ENCODE measurements around the gene EEF2K. TPM values are rescaled to one million over a fixed set of nuclear protein-coding genes. Genes with fewer than 3 reads are reported as not detected.

The EEF2K gene
- total RNA-seq, 5 donors from 2014 or later (not counting 1 experiment from before 2014, with no cell fraction given) = 15.5 to 21.5 (median 21.0) TPM

GRCh38 chr16:22324787-22325597 is 118.9 kb downstream of the EEF2K start:
- no peaks in the 10 kb centered on the region for H3K9me3 ChIP-seq
- H3K27me3 ChIP-seq (replicated peaks in 1 of 2; ENCODE audit: control insufficient read depth in 2 of 2, extremely low read depth in 1 of 2, insufficient read depth in 2 of 2, low read length in 1 of 2) = no peaks in the 10 kb centered on the region
- H3K36me3 Mint-ChIP-seq = peaks cover 35% of the 10 kb centered on the region
- H3K4me3 Mint-ChIP-seq = no peak overlapping the region
- H3K27ac Mint-ChIP-seq = peak overlapping the region in 1 of 2 donors; percentile 34
- H3K27me3 Mint-ChIP-seq = no peaks in the 10 kb centered on the region
- no peaks in the 10 kb centered on the region for H3K9me3 Mint-ChIP-seq
- DNase-seq = peak in 1 of 35 experiments; percentile 7
- ChIA-PET CTCF (no interaction called here), POLR2A (no interaction called here)
- ATAC-seq (replicated peaks in 1 of 4) = no peak
- H3K27ac ChIP-seq (ENCODE audit: low read length) = no peak overlapping the region
- H3K4me3 ChIP-seq (ENCODE audit: control insufficient read depth in 1 of 2, extremely low read depth in 1 of 2, low read length in 1 of 2) = no peak overlapping the region
- H3K4me1 Mint-ChIP-seq = peaks cover 10 to 17% (median 15%) of the 10 kb centered on the region in 3 donors
- H3K4me1 ChIP-seq (ENCODE audit: control insufficient read depth in 1 of 2, extremely low read depth in 1 of 2, insufficient read depth in 2 of 2, low read length in 2 of 2) = peaks cover 0 to 10% of the 10 kb centered on the region in 2 experiments
- WGBS (ENCODE audit: insufficient coverage) = 97% methylated on average over 10 of the region's 19 CpGs
- H3K36me3 ChIP-seq (ENCODE audit: control insufficient read depth in 2 of 2, extremely low read depth in 1 of 2, insufficient read depth in 1 of 2, low read length in 1 of 2) = peaks cover 11 to 83% of the 10 kb centered on the region in 2 donors

- Histone ChIP-seq H3K27ac (ENCODE audit: low read length) (no peak overlapping the region), H3K36me3 (ENCODE audit: control insufficient read depth in 2 of 2, extremely low read depth in 1 of 2, insufficient read depth in 1 of 2, low read length in 1 of 2) (peaks cover 11 to 83% of the 10 kb centered on the region in 2 donors), H3K4me1 (ENCODE audit: control insufficient read depth in 1 of 2, extremely low read depth in 1 of 2, insufficient read depth in 2 of 2, low read length in 2 of 2) (peaks cover 0 to 10% of the 10 kb centered on the region in 2 experiments), H3K27me3 (replicated peaks in 1 of 2; ENCODE audit: control insufficient read depth in 2 of 2, extremely low read depth in 1 of 2, insufficient read depth in 2 of 2, low read length in 1 of 2) (no peaks in the 10 kb centered on the region), H3K9me3 (no peaks in the 10 kb centered on the region), H3K4me3 (ENCODE audit: control insufficient read depth in 1 of 2, extremely low read depth in 1 of 2, low read length in 1 of 2) (no peak overlapping the region)
- Mint-ChIP-seq H3K27me3 (no peaks in the 10 kb centered on the region), H3K27ac (no peak overlapping the region), H3K9me3 (no peaks in the 10 kb centered on the region), H3K4me3 (no peak overlapping the region), H3K4me1 (peaks cover 17 to 22% (median 17%) of the 10 kb centered on the region in 3 donors), H3K36me3 (peaks cover 37% of the 10 kb centered on the region)
- WGBS (ENCODE audit: insufficient coverage) = 95% methylated on average over 39 of the region's 46 CpGs
- DNase-seq (peak in 1 of 35 experiments; percentile 10), ATAC-seq (replicated peaks in 1 of 4) (no peak)
- ChIA-PET CTCF (no interaction called here), POLR2A (no interaction called here)
Measured at GRCh38 chr16:22325598-22326368, 119.7 kb downstream of the EEF2K start.

- no peak for DNase-seq
- Mint-ChIP-seq H3K36me3 (peaks cover 35% of the 10 kb centered on the region), H3K9me3 (no peaks in the 10 kb centered on the region), H3K4me1 (peaks cover 12 to 18% (median 12%) of the 10 kb centered on the region in 3 donors), H3K27me3 (no peaks in the 10 kb centered on the region), H3K27ac (peak overlapping the region in 1 of 2 donors; percentile 44), H3K4me3 (no peak overlapping the region)
- no peak for ATAC-seq (replicated peaks in 1 of 4)
- Histone ChIP-seq H3K36me3 (ENCODE audit: control insufficient read depth in 2 of 2, extremely low read depth in 1 of 2, insufficient read depth in 1 of 2, low read length in 1 of 2) (peaks cover 11 to 83% of the 10 kb centered on the region in 2 donors), H3K4me3 (ENCODE audit: control insufficient read depth in 1 of 2, extremely low read depth in 1 of 2, low read length in 1 of 2) (no peak overlapping the region), H3K27me3 (replicated peaks in 1 of 2; ENCODE audit: control insufficient read depth in 2 of 2, extremely low read depth in 1 of 2, insufficient read depth in 2 of 2, low read length in 1 of 2) (no peaks in the 10 kb centered on the region), H3K27ac (ENCODE audit: low read length) (no peak overlapping the region), H3K4me1 (ENCODE audit: control insufficient read depth in 1 of 2, extremely low read depth in 1 of 2, insufficient read depth in 2 of 2, low read length in 2 of 2) (peaks cover 0 to 9% of the 10 kb centered on the region in 2 experiments), H3K9me3 (no peaks in the 10 kb centered on the region)
- CTCF ChIA-PET = no interaction called here
- 71% methylated on average over 1 of the region's 4 CpGs for WGBS (ENCODE audit: insufficient coverage)
- POLR2A ChIA-PET = no interaction called here
Measured at GRCh38 chr16:22326369-22326652, 120.2 kb downstream of the EEF2K start.

- H3K9me3 ChIP-seq = no peaks in the 10 kb centered on the region
- H3K27ac Mint-ChIP-seq = peak overlapping the region in 1 of 2 donors; percentile 58
- ATAC-seq (replicated peaks in 1 of 4) = no peak
- no peaks in the 10 kb centered on the region for H3K9me3 Mint-ChIP-seq
- H3K27me3 ChIP-seq (replicated peaks in 1 of 2; ENCODE audit: control insufficient read depth in 2 of 2, extremely low read depth in 1 of 2, insufficient read depth in 2 of 2, low read length in 1 of 2) = no peaks in the 10 kb centered on the region
- peaks cover 10 to 22% (median 11%) of the 10 kb centered on the region in 3 donors for H3K4me1 Mint-ChIP-seq
- H3K36me3 ChIP-seq (ENCODE audit: control insufficient read depth in 2 of 2, extremely low read depth in 1 of 2, insufficient read depth in 1 of 2, low read length in 1 of 2) = peaks cover 11 to 84% of the 10 kb centered on the region in 2 donors
- 93% methylated on average over 12 of the region's 13 CpGs for WGBS (ENCODE audit: insufficient coverage)
- no peak overlapping the region for H3K4me3 ChIP-seq (ENCODE audit: control insufficient read depth in 1 of 2, extremely low read depth in 1 of 2, low read length in 1 of 2)
- no peak overlapping the region for H3K4me3 Mint-ChIP-seq
- no peak for DNase-seq
- POLR2A ChIA-PET = no interaction called here
- H3K27ac ChIP-seq (ENCODE audit: low read length) = no peak overlapping the region
- peaks cover 0 to 4% of the 10 kb centered on the region in 2 experiments for H3K4me1 ChIP-seq (ENCODE audit: control insufficient read depth in 1 of 2, extremely low read depth in 1 of 2, insufficient read depth in 2 of 2, low read length in 2 of 2)
- CTCF ChIA-PET = no interaction called here
- no peaks in the 10 kb centered on the region for H3K27me3 Mint-ChIP-seq
- peaks cover 40% of the 10 kb centered on the region for H3K36me3 Mint-ChIP-seq
Measured at GRCh38 chr16:22326771-22327445, 120.8 kb downstream of the EEF2K start.

GRCh38 chr16:22327446-22327775 is 121.3 kb downstream of the EEF2K start:
- CTCF ChIA-PET = no interaction called here
- H3K4me1 Mint-ChIP-seq = peaks cover 10 to 24% (median 13%) of the 10 kb centered on the region in 3 donors
- H3K27ac Mint-ChIP-seq = peak overlapping the region; percentile 58
- peaks cover 45% of the 10 kb centered on the region for H3K36me3 Mint-ChIP-seq
- no peak overlapping the region for H3K4me3 ChIP-seq (ENCODE audit: control insufficient read depth in 1 of 2, extremely low read depth in 1 of 2, low read length in 1 of 2)
- ATAC-seq (replicated peaks in 1 of 4) = no peak
- H3K27me3 ChIP-seq (replicated peaks in 1 of 2; ENCODE audit: control insufficient read depth in 2 of 2, extremely low read depth in 1 of 2, insufficient read depth in 2 of 2, low read length in 1 of 2) = no peaks in the 10 kb centered on the region
- no peaks in the 10 kb centered on the region for H3K27me3 Mint-ChIP-seq
- H3K27ac ChIP-seq (ENCODE audit: low read length) = no peak overlapping the region
- H3K9me3 Mint-ChIP-seq = no peaks in the 10 kb centered on the region
- H3K36me3 ChIP-seq (ENCODE audit: control insufficient read depth in 2 of 2, extremely low read depth in 1 of 2, insufficient read depth in 1 of 2, low read length in 1 of 2) = peaks cover 15 to 84% of the 10 kb centered on the region in 2 donors
- 100% methylated on average over 1 of the region's 6 CpGs for WGBS (ENCODE audit: insufficient coverage)
- no peak overlapping the region for H3K4me3 Mint-ChIP-seq
- no peaks in the 10 kb centered on the region for H3K9me3 ChIP-seq
- POLR2A ChIA-PET = no interaction called here
- H3K4me1 ChIP-seq (ENCODE audit: control insufficient read depth in 1 of 2, extremely low read depth in 1 of 2, insufficient read depth in 2 of 2, low read length in 2 of 2) = no peaks in the 10 kb centered on the region
- no peak for DNase-seq

- Mint-ChIP-seq H3K4me1 (peaks cover 10 to 24% (median 13%) of the 10 kb centered on the region in 3 donors), H3K9me3 (no peaks in the 10 kb centered on the region), H3K27ac (peak overlapping the region; percentile 58), H3K4me3 (no peak overlapping the region), H3K36me3 (peaks cover 48% of the 10 kb centered on the region), H3K27me3 (no peaks in the 10 kb centered on the region)
- no peak overlapping the region for H3K27ac ChIP-seq (ENCODE audit: low read length)
- 95% methylated on average over 7 of the region's 10 CpGs for whole genome bisulfite sequencing (ENCODE audit: insufficient coverage)
- no peaks in the 10 kb centered on the region for H3K4me1 ChIP-seq (ENCODE audit: control insufficient read depth in 1 of 2, extremely low read depth in 1 of 2, insufficient read depth in 2 of 2, low read length in 2 of 2)
- POLR2A ChIA-PET = no interaction called here
- H3K36me3 ChIP-seq (ENCODE audit: control insufficient read depth in 2 of 2, extremely low read depth in 1 of 2, insufficient read depth in 1 of 2, low read length in 1 of 2) = peaks cover 16 to 82% of the 10 kb centered on the region in 2 donors
- H3K27me3 ChIP-seq (replicated peaks in 1 of 2; ENCODE audit: control insufficient read depth in 2 of 2, extremely low read depth in 1 of 2, insufficient read depth in 2 of 2, low read length in 1 of 2) = no peaks in the 10 kb centered on the region
- CTCF ChIA-PET = interaction anchor here (0.5 to 1.4 kb wide), 2 partner anchors 9 to 632 kb away, joined by 3 read pairs; no protein-coding TSS in a partner anchor
- H3K9me3 ChIP-seq = no peaks in the 10 kb centered on the region
- ATAC-seq (replicated peaks in 1 of 4) = no peak
- no peak overlapping the region for H3K4me3 ChIP-seq (ENCODE audit: control insufficient read depth in 1 of 2, extremely low read depth in 1 of 2, low read length in 1 of 2)
- DNase-seq = no peak
Measured at GRCh38 chr16:22328081-22328725, 122.1 kb downstream of the EEF2K start.
